Measurements from ENCODE around the gene PI16.

- TF ChIP-seq CTCF (optimal IDR thresholded peaks at IDR 0.05 in 1 of 3, IDR thresholded peaks at IDR 0.05 in 1 of 3, conservative IDR thresholded peaks at IDR 0.05 in 1 of 3; ENCODE audit: extremely low read depth in 1 of 3, insufficient read depth in 2 of 3, low read length in 3 of 3) = no peak
- TF ChIP-seq EZH2 (IDR thresholded peaks at IDR 0.05; ENCODE audit: low read length) = no peak
Observed at GRCh38 chr6:37005061-37005810, 50.7 kb downstream of the PI16 start, which contains the start of gene FGD2.

Measured in keratinocyte (primary cell).